Measurements from ENCODE around the gene PEBP1.

DNA sequence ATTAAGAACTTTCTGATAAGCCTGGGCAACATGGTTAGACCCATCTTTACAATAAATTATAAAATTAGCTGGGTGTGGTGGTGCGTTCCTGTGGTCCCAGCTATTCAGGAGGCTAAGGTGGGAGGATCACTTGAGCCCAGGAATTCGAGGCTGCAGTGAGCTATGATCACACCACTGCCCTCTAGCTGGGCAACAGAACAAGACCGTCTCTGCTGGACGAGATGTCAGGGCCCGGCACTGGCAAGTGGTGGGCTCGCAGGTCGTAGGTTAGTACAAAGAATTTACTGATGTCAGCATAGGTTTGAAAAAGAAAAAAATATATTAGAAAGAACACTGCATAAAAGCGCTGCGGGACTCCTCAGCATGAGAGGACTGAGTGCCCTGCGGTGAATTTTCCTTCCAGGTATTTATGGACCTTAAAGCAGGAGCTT lies 16.5 kb upstream of the PEBP1 start:
- TF ChIP-seq, protein P1, sequence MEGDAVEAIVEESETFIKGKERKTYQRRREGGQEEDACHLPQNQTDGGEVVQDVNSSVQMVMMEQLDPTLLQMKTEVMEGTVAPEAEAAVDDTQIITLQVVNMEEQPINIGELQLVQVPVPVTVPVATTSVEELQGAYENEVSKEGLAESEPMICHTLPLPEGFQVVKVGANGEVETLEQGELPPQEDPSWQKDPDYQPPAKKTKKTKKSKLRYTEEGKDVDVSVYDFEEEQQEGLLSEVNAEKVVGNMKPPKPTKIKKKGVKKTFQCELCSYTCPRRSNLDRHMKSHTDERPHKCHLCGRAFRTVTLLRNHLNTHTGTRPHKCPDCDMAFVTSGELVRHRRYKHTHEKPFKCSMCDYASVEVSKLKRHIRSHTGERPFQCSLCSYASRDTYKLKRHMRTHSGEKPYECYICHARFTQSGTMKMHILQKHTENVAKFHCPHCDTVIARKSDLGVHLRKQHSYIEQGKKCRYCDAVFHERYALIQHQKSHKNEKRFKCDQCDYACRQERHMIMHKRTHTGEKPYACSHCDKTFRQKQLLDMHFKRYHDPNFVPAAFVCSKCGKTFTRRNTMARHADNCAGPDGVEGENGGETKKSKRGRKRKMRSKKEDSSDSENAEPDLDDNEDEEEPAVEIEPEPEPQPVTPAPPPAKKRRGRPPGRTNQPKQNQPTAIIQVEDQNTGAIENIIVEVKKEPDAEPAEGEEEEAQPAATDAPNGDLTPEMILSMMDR (conservative IDR thresholded peaks at IDR 0.05; ENCODE audit: low read depth, low read length) = no peak
- TF ChIP-seq EZH2 (IDR thresholded peaks at IDR 0.05; ENCODE audit: low read length, unreplicated experiment) (no peak), EZH2phosphoT487 (IDR thresholded peaks at IDR 0.05; ENCODE audit: borderline replicate concordance, low read length) (no peak)

Data from PC-3 (cell line).